ENCODE results near the gene BMPER.

The BMPER gene

GRCh38 chr7:34044306-34044643 lies 138.9 kb downstream of the BMPER start:
- no peak for DNase-seq

DNA sequence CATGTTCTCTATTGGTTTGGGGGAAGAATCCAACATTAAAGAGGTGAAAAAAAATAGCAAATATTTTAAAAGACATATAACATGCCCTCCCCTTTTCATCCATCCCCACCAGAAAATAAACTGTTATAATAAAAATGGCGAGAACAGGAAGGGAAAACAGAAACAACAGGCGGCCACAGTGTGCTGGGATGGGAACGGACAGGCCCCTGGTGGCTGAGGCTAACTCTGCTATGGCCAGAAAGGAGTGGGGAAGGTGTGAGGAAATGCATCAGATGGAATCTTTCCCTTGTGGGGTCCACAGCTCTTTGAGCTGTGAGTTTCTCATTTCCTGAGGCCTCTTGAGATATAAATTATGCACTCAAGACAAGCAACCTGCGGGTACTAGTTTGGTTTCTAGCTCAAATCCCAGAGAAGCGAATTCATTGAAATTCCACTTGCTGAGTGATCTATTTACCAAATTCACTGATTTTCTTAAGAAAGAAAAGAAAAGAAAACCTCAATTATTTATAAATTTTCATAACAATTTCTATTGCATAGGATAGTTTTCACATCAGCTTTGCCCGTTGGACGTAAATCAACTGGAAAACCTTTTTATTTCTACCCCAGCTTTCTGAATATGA lies 139.5 kb downstream of the BMPER start:
- in situ Hi-C loops (cut with MboI; ENCODE audit: low pct_unique_long_range_greater_than_20kb, low sequenced_read_pairs): no loop called here
- DNase-seq: no peak

More at GRCh38 chr7:34044306-34044643, 138.9 kb downstream of the BMPER start:
- in situ Hi-C loops (cut with MboI; ENCODE audit: low pct_unique_long_range_greater_than_20kb, low sequenced_read_pairs): no loop called here

- DNase-seq: no peak
- in situ Hi-C loops (cut with MboI; ENCODE audit: low pct_unique_long_range_greater_than_20kb, low sequenced_read_pairs): no loop called here
These were observed 143.1 kb downstream of the BMPER start for GRCh38 chr7:34048445-34048844.

DNA sequence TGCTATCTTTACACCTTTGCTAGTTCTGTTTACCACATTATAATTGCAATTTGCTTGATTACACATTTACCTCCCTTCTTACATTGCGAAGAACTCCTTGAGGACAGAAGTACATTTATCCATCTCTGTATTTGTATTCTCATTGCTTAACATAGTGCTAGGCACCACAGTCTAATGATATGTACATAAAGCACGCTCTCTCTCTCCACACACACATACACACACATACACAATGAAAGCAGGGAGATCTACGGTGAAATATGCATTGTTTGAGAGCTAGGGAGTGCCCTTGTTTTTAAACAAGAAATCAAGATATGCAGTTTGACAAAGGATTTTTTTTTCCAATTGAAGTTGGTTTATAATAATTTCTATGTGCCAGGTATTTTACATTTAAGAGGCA lies 148.7 kb downstream of the BMPER start:
- no peak for DNase-seq
- in situ Hi-C loops (cut with MboI; ENCODE audit: low pct_unique_long_range_greater_than_20kb, low sequenced_read_pairs): no loop called here

DNA sequence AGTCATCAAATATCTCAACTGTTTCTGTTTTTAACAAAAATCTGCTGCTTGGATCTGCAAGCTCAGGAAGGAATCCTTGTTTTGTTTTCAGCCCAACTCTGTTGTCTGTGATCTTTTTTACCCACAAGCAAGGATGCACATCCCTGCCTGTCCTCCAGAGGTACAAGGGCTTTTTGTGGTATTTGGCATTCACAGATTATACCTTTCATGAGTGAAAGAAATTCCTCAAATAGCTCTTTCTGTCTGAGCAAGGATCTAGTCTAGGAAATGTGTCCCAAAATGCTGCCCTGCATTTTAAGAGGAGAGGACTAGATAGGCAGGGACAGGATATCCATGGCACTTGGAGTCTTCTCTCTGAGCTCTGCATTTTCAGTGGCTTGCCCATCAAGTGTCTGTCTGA lies 151.8 kb downstream of the BMPER start:
- in situ Hi-C loops (cut with MboI; ENCODE audit: low pct_unique_long_range_greater_than_20kb, low sequenced_read_pairs): no loop called here
- DNase-seq: no peak

GRCh38 chr7:34057956-34058355 lies 152.6 kb downstream of the BMPER start:
- in situ Hi-C loops (cut with MboI; ENCODE audit: low pct_unique_long_range_greater_than_20kb, low sequenced_read_pairs): no loop called here
- DNase-seq: no peak

DNA sequence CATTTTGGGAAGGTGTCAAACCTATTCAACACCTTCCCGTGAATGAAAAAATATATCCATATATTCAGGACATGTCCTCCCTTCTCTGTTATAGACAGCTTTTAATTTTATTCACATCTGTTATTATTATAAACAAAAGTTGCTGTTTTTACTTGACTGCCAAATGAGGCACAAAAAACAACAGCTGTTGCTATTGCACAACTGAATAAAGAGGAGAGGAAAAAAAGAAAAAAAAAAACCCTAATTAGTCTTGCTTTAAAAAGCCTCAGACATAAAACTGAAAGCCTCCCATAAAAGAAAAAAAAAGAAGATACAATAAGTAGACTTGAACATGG lies 153.4 kb downstream of the BMPER start:
- in situ Hi-C loops (cut with MboI; ENCODE audit: low pct_unique_long_range_greater_than_20kb, low sequenced_read_pairs): no loop called here
- DNase-seq: no peak

- in situ Hi-C loops (cut with MboI; ENCODE audit: low pct_unique_long_range_greater_than_20kb, low sequenced_read_pairs): no loop called here
- no peak for DNase-seq
These were observed 153.9 kb downstream of the BMPER start for GRCh38 chr7:34059136-34059828.

- in situ Hi-C loops (cut with MboI; ENCODE audit: low pct_unique_long_range_greater_than_20kb, low sequenced_read_pairs): no loop called here
- DNase-seq: no peak
These were observed 155.0 kb downstream of the BMPER start for GRCh38 chr7:34060196-34060947.

GRCh38 chr7:34061149-34061548 lies 155.8 kb downstream of the BMPER start:
- DNase-seq: no peak
- in situ Hi-C loops (cut with MboI; ENCODE audit: low pct_unique_long_range_greater_than_20kb, low sequenced_read_pairs): no loop called here

GRCh38 chr7:34062341-34062740 lies 157.0 kb downstream of the BMPER start:
- no peak for DNase-seq
- in situ Hi-C loops (cut with MboI; ENCODE audit: low pct_unique_long_range_greater_than_20kb, low sequenced_read_pairs): no loop called here

DNA sequence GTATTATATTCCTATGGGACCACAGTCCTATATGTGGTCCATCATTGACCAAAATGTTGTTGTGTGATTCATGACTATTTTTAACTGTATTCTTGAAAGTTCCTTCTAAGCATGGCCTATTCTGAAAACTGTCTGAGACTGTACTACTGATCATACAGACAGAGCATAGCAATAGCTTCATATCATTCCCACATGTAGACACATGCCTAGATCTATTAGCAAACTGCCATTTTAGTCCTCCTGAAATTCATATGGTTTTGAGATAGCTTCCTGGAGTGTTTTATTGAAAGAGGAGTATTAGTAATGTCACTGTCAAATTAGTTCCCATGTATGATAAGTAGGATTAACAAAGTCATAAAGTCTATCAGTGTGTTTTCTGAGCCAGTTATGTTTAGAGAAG lies 157.5 kb downstream of the BMPER start:
- no peak for DNase-seq
- in situ Hi-C loops (cut with MboI; ENCODE audit: low pct_unique_long_range_greater_than_20kb, low sequenced_read_pairs): no loop called here

DNA sequence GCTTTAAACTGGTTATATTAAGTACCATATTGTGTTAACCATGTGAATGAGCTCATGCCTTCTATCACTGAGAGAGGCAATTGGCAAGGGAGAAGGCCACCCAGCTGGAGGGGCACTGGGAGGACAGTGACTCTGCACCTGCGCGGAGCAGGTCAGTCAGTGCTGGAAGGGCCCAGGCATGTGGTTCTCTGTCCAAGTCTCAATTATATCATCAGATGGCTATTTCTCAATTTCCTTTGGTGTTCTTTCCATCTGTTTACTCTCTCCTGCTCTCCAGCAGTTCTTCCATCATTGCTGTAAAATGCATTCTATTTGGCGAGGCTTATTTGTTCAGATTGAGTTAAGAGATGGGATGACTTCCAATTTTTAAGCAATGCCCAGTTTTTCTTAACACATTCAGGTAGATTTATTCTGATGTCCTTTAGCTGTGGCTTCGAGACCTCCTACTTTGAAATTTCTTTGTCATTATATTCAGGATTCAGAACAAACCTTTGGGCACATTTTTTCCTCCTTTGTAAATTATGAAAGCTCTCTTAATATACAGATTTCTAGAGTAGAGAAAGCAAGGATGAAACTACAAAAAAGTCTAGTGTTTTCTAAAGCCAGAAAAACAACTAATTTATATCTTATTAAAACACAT lies 159.3 kb downstream of the BMPER start:
- no peak for DNase-seq
- in situ Hi-C loops (cut with MboI; ENCODE audit: low pct_unique_long_range_greater_than_20kb, low sequenced_read_pairs): no loop called here

DNA sequence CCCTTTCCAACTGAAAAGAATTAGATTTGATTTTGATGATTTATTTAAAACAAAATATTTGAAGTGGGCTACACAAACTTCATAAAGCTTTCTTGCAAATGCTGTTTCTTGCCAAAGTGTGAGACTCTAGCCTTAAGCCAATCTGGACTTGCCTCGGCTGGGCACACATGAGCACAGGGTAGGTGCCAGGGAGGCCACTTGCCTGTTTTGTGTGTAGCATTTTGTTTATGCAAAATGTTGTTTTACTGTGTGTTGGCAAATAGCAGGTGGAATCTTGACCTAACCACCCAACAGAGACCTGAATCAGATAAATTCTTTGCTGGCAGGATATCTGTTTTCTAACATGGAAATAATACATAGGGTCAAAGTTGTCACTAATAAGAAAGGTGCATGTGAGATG lies 161.1 kb downstream of the BMPER start:
- in situ Hi-C loops (cut with MboI; ENCODE audit: low pct_unique_long_range_greater_than_20kb, low sequenced_read_pairs): no loop called here
- no peak for DNase-seq

- DNase-seq: no peak
These were observed 161.9 kb downstream of the BMPER start for GRCh38 chr7:34067005-34067778.

DNA sequence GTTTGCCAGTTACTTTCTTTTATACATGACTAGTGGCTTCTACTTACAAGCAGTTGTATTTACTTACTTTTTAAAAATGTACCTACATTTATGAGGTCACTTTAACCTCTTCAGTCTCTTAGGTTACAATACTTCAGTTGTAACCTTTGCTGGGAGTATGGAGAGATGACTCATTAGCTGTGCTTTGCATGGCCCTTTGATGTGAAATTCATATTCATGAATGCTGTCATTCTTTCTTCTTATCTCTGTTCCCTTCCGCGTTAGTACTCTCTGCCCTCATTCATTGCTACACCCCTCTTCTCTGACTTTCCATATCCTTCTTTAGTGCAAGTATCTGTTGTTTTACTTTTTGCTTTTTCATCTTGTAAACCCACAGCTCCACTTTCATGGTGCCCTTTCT lies 164.3 kb downstream of the BMPER start:
- no peak for DNase-seq

More at GRCh38 chr7:34067005-34067778, 161.9 kb downstream of the BMPER start:
- in situ Hi-C loops (cut with MboI; ENCODE audit: low pct_unique_long_range_greater_than_20kb, low sequenced_read_pairs): no loop called here

GRCh38 chr7:34070511-34071323 lies 165.4 kb downstream of the BMPER start:
- in situ Hi-C loops (cut with MboI; ENCODE audit: low pct_unique_long_range_greater_than_20kb, low sequenced_read_pairs): no loop called here
- DNase-seq: no peak

More for the DNA sequence above, 164.3 kb downstream of the BMPER start:
- in situ Hi-C loops (cut with MboI; ENCODE audit: low pct_unique_long_range_greater_than_20kb, low sequenced_read_pairs): no loop called here

DNA sequence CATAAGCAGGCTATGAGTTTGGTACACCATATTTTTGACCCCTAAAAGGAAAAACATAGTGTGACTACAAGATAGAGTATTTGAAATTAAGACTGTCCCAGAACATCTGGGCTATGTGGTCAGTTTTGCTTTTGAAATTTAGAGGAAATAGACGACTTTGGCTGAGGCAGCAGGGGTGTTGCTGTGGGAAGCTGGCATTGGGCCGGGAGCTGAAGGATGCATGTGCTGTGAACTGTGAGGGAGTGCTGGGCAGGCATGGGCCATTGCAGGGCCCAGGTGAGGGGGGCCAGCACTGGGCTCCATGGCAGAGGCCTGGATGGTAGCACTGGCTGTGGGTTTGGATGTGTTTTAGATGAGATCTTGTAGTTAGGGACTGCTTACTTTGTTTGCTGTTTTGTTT lies 168.3 kb downstream of the BMPER start:
- no peak for DNase-seq
- in situ Hi-C loops (cut with MboI; ENCODE audit: low pct_unique_long_range_greater_than_20kb, low sequenced_read_pairs): no loop called here

DNA sequence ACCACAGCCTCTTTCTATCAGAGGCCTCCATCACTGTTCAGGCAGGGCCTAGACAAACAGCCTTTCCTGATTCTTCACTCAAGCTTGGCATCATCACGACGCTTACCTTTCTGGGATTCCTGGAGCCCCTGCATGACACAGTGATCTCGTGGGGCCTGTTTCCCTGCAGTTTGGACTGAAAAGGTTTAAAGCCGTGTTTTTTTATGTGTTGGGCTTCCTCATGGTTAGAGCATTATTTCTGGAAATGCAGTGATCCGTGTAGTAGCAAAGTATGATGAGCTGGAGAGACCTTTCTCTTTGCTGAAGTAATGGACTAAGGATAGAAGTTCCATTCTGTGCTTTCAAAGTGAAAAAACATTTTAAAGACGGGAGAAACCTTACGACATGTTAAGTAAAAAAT lies 169.1 kb downstream of the BMPER start:
- in situ Hi-C loops (cut with MboI; ENCODE audit: low pct_unique_long_range_greater_than_20kb, low sequenced_read_pairs): no loop called here

More for the DNA sequence above, 169.1 kb downstream of the BMPER start:
- DNase-seq: no peak
